DOHH2 (cell line): ENCODE data around the gene CLCN3.

ENCODE experiments used
- CTCF ChIP-seq: fragments of 200-600 bp; sonication (generic); IDR thresholded peaks from one replicate; pipeline ENCODE4 v1.5.1; 2014; ENCODE audit warnings: antibody characterized with exemption, mild to moderate bottlenecking, low read depth, low read length; ENCODE audit not compliant: poor library complexity, severe bottlenecking
- EZH2phosphoT487 ChIP-seq: fragments of 200-600 bp; sonication (generic); IDR thresholded peaks from 2 replicates; pipeline ENCODE4 v1.6.1; 2017; ENCODE audit warnings: borderline replicate concordance, mild to moderate bottlenecking, antibody characterized with exemption, low read length, moderate library complexity, mixed read lengths

DNA sequence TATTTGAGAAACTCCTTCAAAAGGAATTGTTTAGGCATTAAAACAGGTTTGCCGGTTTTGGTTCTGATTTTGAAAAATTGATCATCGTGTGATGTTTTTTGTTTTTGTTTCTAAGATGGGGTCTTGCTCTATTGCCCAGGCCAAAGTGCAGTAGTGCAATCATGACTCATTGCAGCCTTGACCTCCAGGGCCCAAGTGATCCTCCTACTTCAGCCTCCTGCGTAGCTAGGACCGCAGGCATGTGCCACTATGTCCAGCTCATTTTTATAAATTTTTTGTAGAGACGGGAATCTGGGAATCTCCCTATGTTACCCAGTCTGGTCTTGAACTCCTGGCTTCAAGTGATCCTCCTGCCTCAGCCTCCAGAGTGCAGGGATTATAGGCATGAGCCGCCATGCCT, 35.0 kb downstream of the CLCN3 start:
- TF ChIP-seq EZH2phosphoT487, result no peak
- no peak for TF ChIP-seq CTCF
